Putamen (tissue), 1 donor: ENCODE results near the gene PPAN.

ENCODE experiments used
- DNase-seq: peaks from one replicate; pipeline ENCODE4 v3.0.0-alpha.2; 2016; ENCODE audit warnings: low spot score

PPAN gene

GRCh38 chr19:10142701-10143375, 36.7 kb downstream of the PPAN start:
- no peak for DNase-seq

GRCh38 chr19:10143681-10144080, 37.5 kb downstream of the PPAN start:
- DNase-seq: no peak

- no peak for DNase-seq
Measured at GRCh38 chr19:10144361-10144760, 38.2 kb downstream of the PPAN start.

- no peak for DNase-seq
Measured at GRCh38 chr19:10145031-10145430, 38.9 kb downstream of the PPAN start.

GRCh38 chr19:10146142-10146541, 40.0 kb downstream of the PPAN start:
- no peak for DNase-seq

GRCh38 chr19:10149427-10149826, 43.3 kb downstream of the PPAN start:
- DNase-seq: no peak

- DNase-seq: no peak
Measured at GRCh38 chr19:10151521-10151920, 45.4 kb downstream of the PPAN start.

GRCh38 chr19:10152100-10152499, 45.9 kb downstream of the PPAN start:
- no peak for DNase-seq

- no peak for DNase-seq
Measured at GRCh38 chr19:10155839-10156238, 49.7 kb downstream of the PPAN start.

- DNase-seq: no peak
Measured at GRCh38 chr19:10158071-10158470, 51.9 kb downstream of the PPAN start.

GRCh38 chr19:10158485-10158884, 52.3 kb downstream of the PPAN start:
- DNase-seq: no peak

GRCh38 chr19:10159610-10160009, 53.4 kb downstream of the PPAN start:
- DNase-seq: no peak
